SK-N-MC (cell line): ENCODE measurements around the gene SORBS1.

Experiments
- DNase-seq: peaks from one replicate; pipeline ENCODE4 v3.0.0-alpha.2; 2011; ENCODE audit warnings: low read depth, low spot score
- H3K27ac ChIP-seq: fragments of 200-600 bp; sonication (generic); 2 replicates; pipeline ENCODE4 v1.5.1; 2016; ENCODE audit warnings: mixed run types
- H3K36me3 ChIP-seq: fragments of 200-600 bp; sonication (generic); 2 replicates; pipeline ENCODE4 v1.6.1; 2017; ENCODE audit warnings: antibody characterized with exemption, low read length, mixed read lengths; ENCODE audit not compliant: insufficient read depth
- H3K4me3 ChIP-seq: fragments of 200-600 bp; sonication (generic); 2 replicates; pipeline ENCODE4 v1.5.1; 2016
- H3K9ac ChIP-seq: fragments of 200-600 bp; sonication (generic); 2 replicates; pipeline ENCODE4 v1.8.0; 2017; ENCODE audit warnings: mixed run types, mixed read lengths; ENCODE audit not compliant: insufficient read length
- H3K9me3 ChIP-seq: fragments of 200-600 bp; sonication (generic); 2 replicates; pipeline ENCODE4 v1.6.1; 2017; ENCODE audit warnings: low read depth, mild to moderate bottlenecking, antibody characterized with exemption, low read length, moderate library complexity, mixed read lengths
- EZH2 ChIP-seq: fragments of 200-600 bp; sonication (generic); IDR thresholded peaks from one replicate; pipeline ENCODE4 v1.6.1; 2017; ENCODE audit warnings: antibody characterized with exemption
- FOXP2 ChIP-seq: optimal IDR thresholded peaks from 2 replicates; pipeline ENCODE3; 2011; ENCODE audit warnings: mild to moderate bottlenecking, moderate library complexity; ENCODE audit not compliant: insufficient read depth; ENCODE audit errors: extremely low read length, control extremely low read depth
- POLR2AphosphoS5 ChIP-seq: IDR thresholded peaks from 2 replicates; pipeline ENCODE4 v1.6.1; 2012; ENCODE audit warnings: mild to moderate bottlenecking, low read depth, low read length, borderline replicate concordance

Gene SORBS1

GRCh38 chr10:95540514-95541052, 20.6 kb downstream of the SORBS1 start:
- TF ChIP-seq POLR2AphosphoS5 (no peak), FOXP2 (no peak), EZH2 (no peak)
- no peaks in the 10 kb centered on the region for H3K9me3 ChIP-seq
- no peak overlapping the region for H3K4me3 ChIP-seq
- DNase-seq = no peak
- H3K9ac ChIP-seq = no peak overlapping the region
- H3K36me3 ChIP-seq = no peaks in the 10 kb centered on the region
- H3K27ac ChIP-seq = no peak overlapping the region

DNA sequence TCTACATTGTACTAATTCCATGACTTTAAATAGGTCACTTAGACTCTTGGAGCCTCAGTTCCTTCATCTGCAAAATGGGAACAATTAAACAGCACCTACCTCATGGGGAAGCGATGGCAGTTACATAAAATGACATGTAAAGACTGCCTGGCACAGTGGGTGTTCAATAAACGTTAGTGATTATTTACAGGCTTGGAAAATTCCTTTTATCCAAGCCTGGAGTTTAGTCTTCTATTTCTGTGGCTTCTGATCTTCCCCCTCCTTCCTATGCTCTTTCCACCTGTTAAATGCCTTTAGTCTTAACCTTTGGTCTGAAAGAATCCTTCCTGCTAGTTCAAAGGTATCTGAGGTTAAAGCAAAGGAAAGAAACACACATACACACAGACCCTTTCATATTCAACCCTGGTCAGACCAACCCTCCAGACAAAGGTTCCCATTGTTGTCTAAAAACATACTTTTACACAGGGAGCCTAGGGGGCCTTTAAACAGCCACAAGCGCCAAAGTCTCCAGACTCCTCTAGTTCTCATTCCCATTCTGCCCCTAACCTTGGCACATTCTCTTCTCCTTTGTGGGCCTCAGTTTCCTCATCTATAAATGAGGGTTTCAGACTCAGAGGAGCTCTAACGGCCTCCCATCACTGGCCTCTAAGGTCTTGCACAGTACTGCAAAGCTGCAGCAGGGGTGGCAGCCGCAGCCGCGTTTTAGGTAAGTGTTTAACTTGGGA, 21.4 kb downstream of the SORBS1 start:
- TF ChIP-seq FOXP2 (no peak), POLR2AphosphoS5 (no peak), EZH2 (no peak)
- no peak for DNase-seq
- H3K27ac ChIP-seq = no peak overlapping the region
- no peaks in the 10 kb centered on the region for H3K36me3 ChIP-seq
- H3K9ac ChIP-seq = no peak overlapping the region
- H3K4me3 ChIP-seq = no peak overlapping the region
- H3K9me3 ChIP-seq = no peaks in the 10 kb centered on the region

GRCh38 chr10:95538412-95538811, 22.8 kb downstream of the SORBS1 start:
- H3K27ac ChIP-seq = no peak overlapping the region
- no peaks in the 10 kb centered on the region for H3K9me3 ChIP-seq
- no peak overlapping the region for H3K9ac ChIP-seq
- TF ChIP-seq EZH2 (no peak), FOXP2 (no peak)
- no peaks in the 10 kb centered on the region for H3K36me3 ChIP-seq
- no peak overlapping the region for H3K4me3 ChIP-seq
- no peak for DNase-seq

GRCh38 chr10:95537542-95537927, 23.6 kb downstream of the SORBS1 start:
- Histone ChIP-seq H3K27ac (no peak overlapping the region), H3K9me3 (no peaks in the 10 kb centered on the region), H3K4me3 (no peak overlapping the region), H3K9ac (no peak overlapping the region), H3K36me3 (no peaks in the 10 kb centered on the region)
- DNase-seq = no peak
- TF ChIP-seq FOXP2 (no peak), EZH2 (no peak), POLR2AphosphoS5 (no peak)

DNA sequence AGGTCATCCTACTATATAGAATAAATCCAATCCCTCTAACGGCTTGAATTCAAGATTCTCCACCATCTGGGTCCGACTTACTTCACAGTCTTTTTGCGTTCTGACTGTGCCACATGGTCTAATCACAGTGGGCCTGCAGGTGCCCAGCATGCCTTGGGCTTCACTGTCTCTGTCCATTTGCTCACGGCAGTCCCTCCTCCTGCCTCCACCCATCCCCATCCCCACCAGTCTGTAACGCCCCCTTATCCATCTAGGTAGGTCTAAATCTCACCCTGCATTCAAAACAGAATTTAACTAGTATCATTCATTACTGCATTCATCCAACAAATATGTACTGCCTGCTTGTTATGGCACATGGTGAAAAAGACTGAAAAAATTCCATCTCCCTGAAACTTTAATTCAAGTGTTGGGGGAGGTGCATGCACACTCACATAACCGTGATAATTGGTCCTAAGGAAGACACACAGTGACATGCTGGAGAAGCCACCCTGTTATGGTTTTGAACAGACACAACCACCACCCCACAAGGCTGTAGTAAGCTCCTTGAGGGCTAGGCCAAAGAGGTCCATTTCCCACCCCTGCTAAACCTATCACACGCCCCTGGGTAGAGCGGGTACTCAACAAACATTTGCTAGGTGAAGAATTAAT, 24.2 kb downstream of the SORBS1 start:
- Histone ChIP-seq H3K36me3 (no peaks in the 10 kb centered on the region), H3K9me3 (no peaks in the 10 kb centered on the region), H3K4me3 (no peak overlapping the region), H3K27ac (no peak overlapping the region), H3K9ac (no peak overlapping the region)
- TF ChIP-seq EZH2 (no peak), POLR2AphosphoS5 (no peak), FOXP2 (no peak)
- no peak for DNase-seq

DNA sequence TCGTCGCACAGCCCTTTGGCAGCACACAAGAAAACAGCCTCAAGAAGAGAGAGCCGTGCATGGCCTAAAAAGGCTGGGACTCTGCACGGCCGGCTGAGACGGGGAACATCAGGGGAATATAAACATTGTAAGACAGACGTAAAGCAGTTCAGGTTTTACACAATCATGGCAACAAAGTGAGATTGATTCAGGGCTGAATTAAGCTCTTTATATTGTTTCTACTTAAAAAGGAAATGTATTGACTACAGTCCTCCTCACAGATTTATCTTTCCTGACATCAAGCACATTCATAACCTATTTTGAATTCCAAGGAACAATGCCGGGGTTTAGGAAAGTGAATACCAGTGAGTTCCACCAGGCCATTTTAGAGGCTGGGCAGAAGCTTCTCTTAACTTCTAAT, 25.2 kb downstream of the SORBS1 start:
- no peaks in the 10 kb centered on the region for H3K9me3 ChIP-seq
- TF ChIP-seq POLR2AphosphoS5 (no peak), FOXP2 (no peak), EZH2 (no peak)
- H3K36me3 ChIP-seq = no peaks in the 10 kb centered on the region
- H3K9ac ChIP-seq = no peak overlapping the region
- no peak for DNase-seq
- H3K4me3 ChIP-seq = no peak overlapping the region
- no peak overlapping the region for H3K27ac ChIP-seq

DNA sequence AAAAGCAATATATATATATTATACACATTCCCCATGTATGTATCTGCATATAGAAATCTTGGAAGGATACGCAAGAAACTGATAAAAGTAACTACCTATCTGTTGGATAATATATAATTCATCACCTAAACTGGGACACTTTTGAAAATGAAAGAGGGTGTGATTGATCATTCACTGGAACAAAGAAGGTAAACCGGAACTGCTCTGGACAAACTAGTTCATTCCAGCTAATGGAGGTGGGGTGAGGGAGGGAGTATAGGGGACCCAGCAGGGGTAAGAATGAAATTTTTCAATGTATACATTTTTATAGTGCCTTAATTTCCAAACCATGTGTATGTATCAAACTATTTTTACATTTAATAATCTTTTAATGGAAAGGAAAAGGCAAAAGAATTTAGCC, 25.6 kb downstream of the SORBS1 start:
- TF ChIP-seq EZH2 (no peak), FOXP2 (no peak), POLR2AphosphoS5 (no peak)
- Histone ChIP-seq H3K4me3 (no peak overlapping the region), H3K27ac (no peak overlapping the region), H3K9me3 (no peaks in the 10 kb centered on the region), H3K36me3 (no peaks in the 10 kb centered on the region), H3K9ac (no peak overlapping the region)
- no peak for DNase-seq

DNA sequence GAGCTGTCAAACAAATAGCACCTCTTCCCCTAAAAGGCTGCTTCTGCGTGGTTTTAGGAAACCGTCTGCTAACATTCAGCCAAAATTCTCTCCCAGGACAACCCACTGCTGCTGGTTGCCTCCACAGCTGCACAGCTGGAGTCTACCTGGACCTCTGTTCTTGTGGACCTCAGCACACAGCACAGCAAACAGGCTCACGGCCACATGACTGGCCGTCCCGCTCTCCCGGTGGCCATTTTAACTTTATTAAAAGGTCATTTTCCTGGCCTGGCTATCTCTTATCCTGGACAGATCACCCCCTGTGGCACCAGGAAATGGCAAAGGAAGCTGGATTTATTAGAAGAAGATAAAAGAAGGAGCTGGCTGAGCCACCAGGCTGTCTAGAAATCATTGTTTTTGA, 27.6 kb downstream of the SORBS1 start:
- DNase-seq = no peak
- TF ChIP-seq EZH2 (no peak), POLR2AphosphoS5 (no peak), FOXP2 (no peak)
- no peak overlapping the region for H3K4me3 ChIP-seq
- H3K9ac ChIP-seq = no peak overlapping the region
- H3K27ac ChIP-seq = no peak overlapping the region
- no peaks in the 10 kb centered on the region for H3K9me3 ChIP-seq
- H3K36me3 ChIP-seq = no peaks in the 10 kb centered on the region

DNA sequence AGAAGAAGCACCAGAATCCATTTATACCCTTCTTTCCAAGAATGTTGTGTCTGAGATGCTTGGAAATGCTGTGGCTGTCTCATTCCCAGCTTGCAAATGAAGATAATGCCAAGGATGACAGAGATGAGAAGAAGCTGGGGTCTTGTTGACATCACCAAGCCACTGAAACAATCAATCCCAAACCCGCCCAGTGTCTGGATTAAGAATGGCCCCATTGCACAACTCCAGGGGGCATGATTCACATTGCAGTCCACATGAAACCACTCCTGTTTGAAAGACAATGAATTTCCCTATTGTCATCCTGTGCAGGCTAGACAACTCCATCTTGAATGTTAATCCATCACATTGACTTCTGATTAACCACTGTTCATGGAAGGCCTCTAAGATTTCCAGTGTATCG, 28.6 kb downstream of the SORBS1 start:
- no peak for DNase-seq
- no peaks in the 10 kb centered on the region for H3K9me3 ChIP-seq
- no peak overlapping the region for H3K9ac ChIP-seq
- H3K36me3 ChIP-seq = no peaks in the 10 kb centered on the region
- H3K4me3 ChIP-seq = no peak overlapping the region
- TF ChIP-seq FOXP2 (no peak), EZH2 (no peak), POLR2AphosphoS5 (no peak)
- H3K27ac ChIP-seq = no peak overlapping the region
